C4-2B (cell line): ENCODE data around the gene PLD5.

Experiments
- H3K27ac ChIP-seq: fragments of 450-650 bp; 2 replicates; pipeline ENCODE4 v1.5.1; 2017
- CTCF ChIP-seq: fragments of 450-650 bp; conservative IDR thresholded peaks from 2 replicates; pipeline ENCODE4 v1.5.1; 2017; ENCODE audit warnings: mild to moderate bottlenecking
- ZFX ChIP-seq: fragments of 450-650 bp; IDR thresholded peaks from 2 replicates; pipeline ENCODE4 v1.6.1; 2017

The PLD5 gene

GRCh38 chr1:242455052-242455361 lies 69.5 kb downstream of the PLD5 start:
- TF ChIP-seq ZFX (no peak), CTCF (peak; percentile 47)

GRCh38 chr1:242454262-242455051 lies 70.0 kb downstream of the PLD5 start:
- TF ChIP-seq ZFX = no peak
- peak; percentile 91 for TF ChIP-seq CTCF
- H3K27ac ChIP-seq = no peak overlapping the region

More at GRCh38 chr1:242455052-242455361, 69.5 kb downstream of the PLD5 start:
- H3K27ac ChIP-seq = no peak overlapping the region

GRCh38 chr1:242452573-242452972 lies 71.9 kb downstream of the PLD5 start:
- no peak for TF ChIP-seq CTCF
- TF ChIP-seq ZFX = no peak
- H3K27ac ChIP-seq = no peak overlapping the region

GRCh38 chr1:242449661-242450060 lies 74.8 kb downstream of the PLD5 start:
- no peak overlapping the region for H3K27ac ChIP-seq
- TF ChIP-seq ZFX (no peak), CTCF (no peak)

GRCh38 chr1:242448910-242449645 lies 75.4 kb downstream of the PLD5 start:
- TF ChIP-seq CTCF (no peak), ZFX (no peak)
- H3K27ac ChIP-seq = no peak overlapping the region

GRCh38 chr1:242447689-242448088 lies 76.8 kb downstream of the PLD5 start:
- no peak overlapping the region for H3K27ac ChIP-seq
- TF ChIP-seq ZFX = no peak
- no peak for TF ChIP-seq CTCF

- H3K27ac ChIP-seq = no peak overlapping the region
- TF ChIP-seq ZFX (no peak), CTCF (no peak)
Observed at GRCh38 chr1:242440757-242441156, 83.7 kb downstream of the PLD5 start.
